Putamen (tissue), 1 donor: ENCODE data around the gene TNFRSF6B.

ENCODE experiments used
- DNase-seq: peaks from one replicate; pipeline ENCODE4 v3.0.0-alpha.2; 2016; ENCODE audit warnings: low spot score

Gene TNFRSF6B

DNA sequence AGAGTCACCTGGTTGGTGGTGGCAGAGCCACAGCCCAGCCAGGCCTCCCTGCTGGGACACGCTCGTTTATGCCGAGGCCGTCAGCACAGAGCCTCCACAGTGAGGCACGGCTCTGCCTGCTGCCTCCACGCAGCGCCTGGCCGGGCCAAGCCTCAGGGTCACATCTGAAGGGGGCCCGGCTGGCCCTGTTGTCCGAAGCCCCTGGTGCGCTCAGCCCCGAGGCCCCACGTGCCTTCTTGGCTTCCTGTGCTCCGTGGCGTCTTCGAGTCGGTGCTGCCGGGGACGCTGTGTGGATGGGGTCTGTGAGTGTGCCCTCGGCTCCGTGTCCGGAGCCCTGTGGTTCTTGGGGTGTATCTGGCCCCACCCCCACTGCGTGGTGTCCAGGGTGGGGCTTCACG is 10.4 kb upstream of the TNFRSF6B start:
- no peak for DNase-seq

DNA sequence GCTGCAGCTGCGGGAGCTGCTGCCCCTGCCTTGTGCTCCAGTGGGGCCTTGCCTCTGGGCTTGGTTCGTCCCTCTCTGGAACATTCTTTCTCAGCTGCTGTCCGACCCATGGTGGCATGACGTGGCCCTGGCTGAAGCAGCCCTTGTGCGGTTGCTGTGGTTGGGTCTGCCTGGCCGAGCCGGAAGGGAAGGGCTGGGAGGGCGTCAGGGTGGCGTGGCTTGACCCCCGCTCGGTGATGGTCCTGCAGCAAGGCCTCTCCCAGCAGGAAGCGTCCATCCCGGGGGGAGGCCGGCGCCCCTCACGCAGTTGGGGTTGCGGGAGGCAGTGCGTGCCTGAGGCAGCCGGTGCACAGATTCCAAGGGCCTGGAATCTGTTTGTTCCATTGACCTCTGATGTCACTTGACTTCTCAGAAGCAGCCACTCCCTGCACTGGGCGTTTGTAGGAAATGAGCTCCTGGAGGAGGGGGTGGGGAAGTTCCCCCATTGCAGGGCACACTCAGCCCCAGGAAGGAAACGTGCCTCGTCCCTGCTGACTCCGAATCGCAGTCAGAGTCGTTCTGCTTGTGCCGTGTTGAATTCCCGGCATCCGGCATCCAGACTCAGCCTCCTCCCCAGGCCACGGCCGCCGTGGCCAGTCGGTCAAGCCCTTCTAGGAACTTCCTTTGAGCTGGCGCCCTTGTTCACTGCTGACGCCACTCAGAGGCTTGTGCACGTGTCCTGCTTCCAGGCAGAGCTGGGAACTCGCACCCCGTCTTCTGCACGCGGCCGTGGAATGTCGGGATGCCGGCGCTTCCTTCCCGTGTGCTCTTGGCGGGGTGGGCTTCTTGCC is 9.7 kb upstream of the TNFRSF6B start:
- no peak for DNase-seq

DNA sequence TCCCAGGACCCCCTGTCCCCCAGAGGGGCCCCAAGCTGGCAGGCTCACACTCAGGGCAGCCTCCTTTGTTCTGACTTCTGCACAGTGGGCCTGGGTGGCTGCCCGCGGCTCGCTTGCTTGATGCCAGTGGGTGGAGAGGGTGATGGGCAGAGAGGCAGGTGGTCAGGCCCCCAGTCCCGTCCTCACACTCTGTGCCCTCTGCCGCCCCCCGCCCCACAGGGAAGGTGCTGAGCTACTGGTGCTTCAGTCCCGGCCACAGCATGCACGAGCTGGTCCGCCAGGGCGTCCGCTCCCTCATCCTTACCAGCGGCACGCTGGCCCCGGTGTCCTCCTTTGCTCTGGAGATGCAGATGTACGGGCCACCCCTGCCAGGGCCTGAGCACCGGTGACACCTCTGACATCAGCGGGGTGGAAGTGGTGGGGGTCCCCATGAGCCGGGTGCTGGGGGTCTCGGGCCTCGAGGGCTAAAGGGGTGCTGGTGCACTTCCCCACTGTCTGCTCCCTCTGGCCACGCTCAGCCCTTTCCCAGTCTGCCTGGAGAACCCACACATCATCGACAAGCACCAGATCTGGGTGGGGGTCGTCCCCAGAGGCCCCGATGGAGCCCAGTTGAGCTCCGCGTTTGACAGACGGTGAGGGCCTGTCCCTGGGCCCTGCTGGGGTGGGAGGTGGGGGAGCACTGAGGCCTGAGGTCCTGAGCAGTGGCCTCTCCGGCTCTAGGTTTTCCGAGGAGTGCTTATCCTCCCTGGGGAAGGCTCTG is 8.9 kb upstream of the TNFRSF6B start:
- no peak for DNase-seq

GRCh38 chr20:63688228-63689045 is 8.0 kb upstream of the TNFRSF6B start:
- no peak for DNase-seq

GRCh38 chr20:63689046-63690002 is 7.1 kb upstream of the TNFRSF6B start:
- no peak for DNase-seq

GRCh38 chr20:63690003-63690897 is 6.2 kb upstream of the TNFRSF6B start:
- no peak for DNase-seq

DNA sequence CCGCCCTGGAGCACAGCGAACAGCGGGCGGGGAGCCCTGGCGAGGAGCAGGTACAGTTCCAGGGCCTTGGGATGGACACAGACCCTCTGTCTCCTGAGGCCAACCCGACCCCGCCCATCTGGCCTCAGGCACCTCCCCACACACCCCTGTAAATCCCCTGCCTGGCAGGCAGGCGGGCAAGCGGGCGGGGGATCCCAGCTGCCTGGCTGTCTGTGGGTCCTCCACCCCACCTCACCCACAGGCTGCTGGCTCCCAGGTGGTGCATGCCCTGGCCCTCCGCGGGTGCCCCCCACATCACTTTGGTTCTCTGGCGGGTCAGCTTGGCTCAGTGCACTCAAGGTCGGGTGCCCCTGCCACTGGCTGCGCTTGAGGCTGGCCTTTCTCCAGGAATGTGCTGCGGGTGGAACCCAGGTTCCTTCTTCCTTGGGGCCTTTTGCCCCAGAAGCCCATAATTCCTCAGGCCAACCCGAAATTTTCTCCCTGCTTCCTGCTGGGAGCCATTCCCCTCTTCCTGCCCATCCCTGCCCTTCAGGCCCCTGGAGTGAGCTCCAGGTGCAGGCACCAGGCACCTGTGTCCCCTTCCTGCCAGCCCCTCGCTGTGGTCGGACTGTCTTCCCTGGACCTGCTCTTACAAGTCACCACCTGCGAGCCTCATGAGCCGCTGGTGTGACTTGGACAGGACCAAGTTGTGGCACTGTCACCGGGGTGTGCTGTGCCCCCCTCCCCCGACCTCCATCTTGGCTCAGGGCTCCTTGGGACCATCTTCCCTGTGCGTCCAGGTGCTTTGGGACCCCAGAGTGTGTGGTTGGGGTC is 5.3 kb upstream of the TNFRSF6B start:
- DNase-seq: no peak

- DNase-seq: no peak
Observed at GRCh38 chr20:63691711-63692435, 4.6 kb upstream of the TNFRSF6B start.

- DNase-seq: no peak
Observed at GRCh38 chr20:63692436-63693082, 3.9 kb upstream of the TNFRSF6B start.

GRCh38 chr20:63693083-63693732 is 3.2 kb upstream of the TNFRSF6B start:
- no peak for DNase-seq

DNA sequence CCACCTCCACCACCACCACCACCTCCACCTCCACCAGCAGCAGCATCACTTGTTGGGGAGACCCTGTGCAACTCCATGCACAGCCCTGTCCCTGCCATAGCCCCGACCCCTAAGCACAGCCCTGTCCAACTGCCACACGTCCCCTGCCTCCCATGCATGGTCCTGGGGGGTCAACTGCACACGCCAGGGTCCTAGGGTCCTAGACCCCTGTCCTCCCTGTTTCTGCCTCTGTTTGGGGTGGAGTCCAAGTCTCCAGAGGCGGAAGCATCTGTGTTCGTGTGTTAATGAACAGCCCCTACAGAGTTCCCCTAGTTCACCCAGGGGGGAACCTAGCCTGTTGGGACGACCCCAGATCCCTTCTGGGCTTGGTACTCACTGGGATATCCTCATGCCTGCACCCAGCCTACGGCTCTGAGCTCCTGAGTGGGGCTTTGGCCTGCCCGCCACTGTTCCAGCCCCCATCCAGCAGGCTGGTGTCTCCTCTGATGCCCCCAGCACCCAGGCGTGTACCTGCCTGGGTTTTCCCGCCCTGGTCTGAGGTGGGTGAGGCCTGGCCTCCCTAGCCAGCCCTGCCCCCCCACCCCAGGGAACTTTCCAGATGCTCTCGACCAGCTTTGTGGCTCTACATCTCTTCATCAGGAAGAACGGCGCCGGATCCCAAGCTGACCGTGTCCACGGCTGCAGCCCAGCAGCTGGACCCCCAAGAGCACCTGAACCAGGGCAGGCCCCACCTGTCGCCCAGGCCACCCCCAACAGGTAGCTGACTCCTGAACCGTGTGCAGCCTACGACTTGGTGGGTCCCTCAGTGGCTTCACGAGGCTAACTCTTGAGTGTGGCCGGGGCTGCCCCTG is 2.5 kb upstream of the TNFRSF6B start:
- DNase-seq: no peak

- no peak for DNase-seq
Observed at GRCh38 chr20:63694584-63695423, 1.6 kb upstream of the TNFRSF6B start.

DNA sequence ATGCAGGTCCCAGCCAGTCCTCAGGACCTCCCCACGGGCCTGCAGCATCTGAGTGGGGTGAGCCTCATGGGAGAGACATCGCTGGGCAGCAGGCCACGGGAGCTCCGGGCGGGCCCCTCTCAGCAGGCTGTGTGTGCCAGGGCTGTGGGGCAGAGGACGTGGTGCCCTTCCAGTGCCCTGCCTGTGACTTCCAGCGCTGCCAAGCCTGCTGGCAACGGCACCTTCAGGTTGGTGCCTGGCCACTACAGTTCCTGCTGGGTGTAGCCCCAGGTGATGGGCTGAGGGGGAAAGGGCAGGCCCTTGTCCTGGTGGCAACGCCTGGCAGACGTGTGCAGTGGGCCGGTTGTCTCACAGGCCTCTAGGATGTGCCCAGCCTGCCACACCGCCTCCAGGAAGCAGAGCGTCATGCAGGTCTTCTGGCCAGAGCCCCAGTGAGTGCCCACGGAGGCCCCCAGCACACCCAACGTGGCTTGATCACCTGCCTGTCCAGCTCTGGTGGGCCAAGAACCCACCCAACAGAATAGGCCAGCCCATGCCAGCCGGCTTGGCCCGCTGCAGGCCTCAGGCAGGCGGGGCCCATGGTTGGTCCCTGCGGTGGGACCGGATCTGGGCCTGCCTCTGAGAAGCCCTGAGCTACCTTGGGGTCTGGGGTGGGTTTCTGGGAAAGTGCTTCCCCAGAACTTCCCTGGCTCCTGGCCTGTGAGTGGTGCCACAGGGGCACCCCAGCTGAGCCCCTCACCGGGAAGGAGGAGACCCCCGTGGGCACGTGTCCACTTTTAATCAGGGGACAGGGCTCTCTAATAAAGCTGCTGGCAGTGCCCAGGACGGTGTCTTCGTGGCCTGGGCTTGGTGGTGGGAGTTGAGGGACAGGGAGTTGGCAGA is 787 bp upstream of the TNFRSF6B start:
- no peak for DNase-seq

DNA sequence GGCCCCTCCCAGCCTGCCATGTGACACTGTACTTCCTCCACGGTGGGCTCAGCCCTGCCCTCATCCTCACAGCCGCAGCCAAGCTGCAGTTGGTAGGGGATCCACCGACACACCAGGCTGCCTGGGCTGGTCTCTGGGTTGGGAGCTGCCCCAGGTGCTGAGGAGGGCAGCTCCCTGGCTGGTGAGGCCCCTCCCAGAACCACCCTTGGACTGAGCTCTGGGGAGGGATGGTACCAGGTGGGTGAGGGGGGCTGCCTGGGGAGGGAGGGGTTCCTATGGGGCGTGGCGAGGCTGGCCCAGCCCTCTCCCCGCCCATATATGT is 185 bp upstream of the TNFRSF6B start:
- no peak for DNase-seq

GRCh38 chr20:63697357-63697867 is 960 bp downstream of the TNFRSF6B start:
- no peak for DNase-seq
